HT-29 (cell line): ENCODE measurements around the gene ZMYND8. TPM values are rescaled to one million over a fixed set of nuclear protein-coding genes. Genes with fewer than 3 reads are reported as not detected.
A peak's percentile ranks its signal among the peaks of the same experiment; 100 is the strongest.
"Not testable (repeated sequence)": the region's sequence is repeated elsewhere in the genome, so short reads cannot be mapped to it uniquely, and the experiment has no call there.

Source experiments
- DNase-seq: peaks from one replicate; pipeline ENCODE4 v3.0.0-alpha.2; 2015; ENCODE audit warnings: low spot score
- total RNA-seq: library from RNA; depleted of rRNA; stranded (reverse); fragments of >200 nt; shearing (Covaris generic); gene quantifications from 2 replicates; pipeline ENCODE4 v1.2.3, GENCODE V29; 2014

ZMYND8 gene
- total RNA-seq, 1 experiment from 2014 or later, result 30.9 TPM

DNA sequence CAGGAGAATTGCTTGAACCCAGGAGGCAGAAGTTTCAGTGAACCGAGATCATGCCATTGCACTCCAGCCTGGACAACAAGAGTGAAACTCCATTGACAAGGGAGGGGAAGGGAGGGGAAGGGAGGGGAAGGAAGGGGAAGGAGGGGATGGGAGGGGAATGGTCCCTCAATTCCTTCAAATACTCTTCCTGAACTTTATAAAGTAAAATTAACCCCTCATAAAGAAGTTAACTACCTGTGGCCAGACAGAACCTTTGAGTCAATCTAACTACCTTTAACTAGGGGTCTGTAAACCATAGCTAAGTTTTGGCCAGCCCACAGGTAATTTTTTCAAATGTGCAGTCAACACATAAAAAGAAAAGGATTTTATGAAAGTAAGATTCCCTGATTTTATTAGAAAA, 131.0 kb downstream of the ZMYND8 start:
- DNase-seq, result no peak

- DNase-seq, result no peak
Observed at GRCh38 chr20:47224857-47225256, 131.6 kb downstream of the ZMYND8 start.

DNA sequence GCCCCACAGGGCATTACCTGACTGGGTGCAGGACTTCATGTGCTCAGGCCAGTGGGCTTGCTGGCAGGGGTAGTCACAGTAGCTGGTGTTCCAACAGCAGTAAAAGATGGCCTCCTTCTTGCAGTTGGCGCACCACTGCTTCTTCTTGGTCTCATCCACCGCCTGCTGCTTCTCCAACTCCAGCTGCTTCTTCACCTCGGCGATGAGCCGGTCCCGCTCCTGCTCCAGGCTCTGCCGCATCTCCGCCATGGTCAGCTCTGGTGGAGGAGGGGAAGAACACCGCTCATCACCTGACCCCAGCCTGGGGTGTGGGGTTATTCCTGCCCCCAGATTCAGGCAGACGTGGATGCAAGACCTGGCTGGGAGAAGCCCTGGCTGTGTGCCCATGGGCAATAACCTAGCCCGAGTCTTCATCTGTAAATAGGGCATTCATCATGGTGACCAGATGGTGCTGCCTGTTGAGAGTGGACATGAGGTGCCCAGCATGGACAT, 132.2 kb downstream of the ZMYND8 start:
- DNase-seq, result no peak

DNA sequence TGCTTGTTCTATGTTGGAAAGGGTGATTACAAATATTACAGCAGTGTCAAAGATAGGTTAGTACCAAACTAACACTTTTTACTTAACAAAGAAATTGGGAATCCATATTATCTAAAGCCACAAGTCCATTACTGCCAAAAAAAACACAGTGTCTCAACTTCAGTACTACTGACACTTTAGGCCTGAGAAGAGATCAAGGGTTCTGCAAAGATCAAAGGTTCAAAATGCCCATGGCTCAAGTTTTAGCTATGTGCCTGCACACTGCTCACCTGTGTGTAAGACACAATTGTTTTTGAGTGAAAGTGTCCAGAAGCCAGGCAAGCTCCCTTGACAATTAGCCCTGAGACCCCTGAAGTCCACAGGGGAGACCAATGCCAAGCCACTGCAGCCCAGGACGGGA, 132.6 kb downstream of the ZMYND8 start:
- no peak for DNase-seq

DNA sequence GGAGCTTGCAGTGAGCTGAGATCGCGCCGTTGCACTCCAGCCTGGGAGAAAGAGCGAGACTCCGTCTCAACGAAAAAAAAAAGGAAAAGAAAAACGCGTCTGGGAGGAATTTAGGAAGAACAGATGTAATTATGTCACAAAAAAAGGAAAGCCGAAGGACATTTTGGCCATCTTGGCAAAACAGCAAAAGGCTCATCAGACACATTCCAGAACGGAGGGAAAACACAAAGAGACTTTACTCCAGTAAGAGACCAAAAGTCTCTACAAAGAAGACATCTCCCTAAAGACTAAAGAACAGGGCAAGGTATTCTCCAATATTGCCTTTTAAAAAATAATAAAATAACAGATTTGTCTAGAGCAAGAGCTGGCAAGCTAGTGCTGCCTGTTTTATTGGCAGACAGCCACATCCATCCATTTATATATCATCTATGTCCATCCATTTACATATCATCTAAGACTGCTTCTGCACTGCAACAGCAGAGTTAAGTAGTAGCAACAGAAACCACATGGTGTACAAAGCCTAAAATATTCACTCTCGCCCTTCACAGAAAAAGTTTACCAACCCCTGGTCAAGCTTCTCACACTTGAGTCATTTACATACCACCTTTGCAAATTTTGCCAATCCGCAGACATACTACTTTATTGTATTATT, 133.9 kb downstream of the ZMYND8 start:
- DNase-seq, result no peak

GRCh38 chr20:47221036-47221625, 135.4 kb downstream of the ZMYND8 start:
- DNase-seq, result no peak

DNA sequence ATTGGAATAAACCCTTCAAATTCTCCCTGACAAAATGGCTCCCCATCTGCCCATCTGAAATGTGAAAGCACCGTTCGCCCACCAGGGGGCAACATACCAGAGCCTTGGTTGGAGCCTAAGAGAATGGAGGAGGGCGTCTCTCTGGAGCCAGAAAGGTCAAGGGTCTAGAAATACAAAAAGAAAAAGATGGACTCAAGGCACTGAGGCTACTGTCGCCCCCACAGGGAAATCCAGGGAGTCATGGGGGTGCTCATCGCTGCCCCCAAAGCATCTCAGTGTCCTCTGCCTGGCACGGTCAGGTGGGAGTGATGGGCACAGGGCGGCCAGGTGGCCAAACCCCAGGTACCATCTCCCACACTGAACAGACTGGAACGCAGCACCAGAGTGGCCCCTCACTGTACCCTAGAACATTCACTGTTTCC, 136.3 kb downstream of the ZMYND8 start:
- DNase-seq, result peak; percentile 54

DNA sequence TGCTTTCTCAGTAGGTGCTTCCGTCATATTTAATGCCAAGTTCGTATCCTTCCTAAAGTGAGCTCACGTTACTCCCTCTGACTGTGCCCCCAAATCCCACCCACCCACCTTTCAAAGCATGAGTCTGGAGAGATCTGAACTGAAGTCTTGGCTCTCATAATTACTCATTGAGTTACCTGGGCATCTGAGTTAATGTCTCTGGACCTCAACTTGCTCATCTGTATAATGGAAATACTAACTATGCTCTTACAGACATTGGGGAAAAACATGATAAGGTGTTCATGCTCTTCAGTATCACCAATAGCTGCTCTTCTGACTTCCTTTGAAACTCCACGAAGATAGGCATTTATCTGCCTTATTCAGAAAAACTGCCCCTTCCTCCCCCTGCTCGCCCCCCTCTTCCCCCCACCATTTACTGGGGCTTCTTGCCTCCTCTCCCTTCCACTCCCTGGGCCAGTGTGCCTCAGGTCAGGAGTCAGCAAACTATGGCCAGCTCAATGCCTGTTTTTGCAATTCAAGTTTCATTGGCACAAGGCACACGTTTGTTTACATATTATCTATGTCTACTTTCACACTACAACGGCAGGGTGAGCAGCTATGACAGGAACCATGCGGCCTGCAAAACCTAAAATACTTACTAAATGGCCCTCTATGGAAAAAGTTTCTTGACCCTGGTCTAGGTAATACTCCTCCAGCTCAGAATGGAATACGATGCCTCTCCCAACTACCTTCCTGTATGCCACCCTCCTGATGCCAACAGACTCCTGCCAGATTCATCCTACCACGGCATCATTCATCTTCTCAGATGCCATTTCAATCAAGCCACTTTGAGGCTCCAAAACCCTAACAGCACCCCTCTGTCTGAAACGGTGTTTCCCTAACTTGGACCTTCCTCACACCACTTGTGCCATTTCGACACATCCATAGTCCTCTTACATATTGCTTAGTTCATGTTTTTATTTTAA, 138.7 kb downstream of the ZMYND8 start:
- DNase-seq, result no peak

DNA sequence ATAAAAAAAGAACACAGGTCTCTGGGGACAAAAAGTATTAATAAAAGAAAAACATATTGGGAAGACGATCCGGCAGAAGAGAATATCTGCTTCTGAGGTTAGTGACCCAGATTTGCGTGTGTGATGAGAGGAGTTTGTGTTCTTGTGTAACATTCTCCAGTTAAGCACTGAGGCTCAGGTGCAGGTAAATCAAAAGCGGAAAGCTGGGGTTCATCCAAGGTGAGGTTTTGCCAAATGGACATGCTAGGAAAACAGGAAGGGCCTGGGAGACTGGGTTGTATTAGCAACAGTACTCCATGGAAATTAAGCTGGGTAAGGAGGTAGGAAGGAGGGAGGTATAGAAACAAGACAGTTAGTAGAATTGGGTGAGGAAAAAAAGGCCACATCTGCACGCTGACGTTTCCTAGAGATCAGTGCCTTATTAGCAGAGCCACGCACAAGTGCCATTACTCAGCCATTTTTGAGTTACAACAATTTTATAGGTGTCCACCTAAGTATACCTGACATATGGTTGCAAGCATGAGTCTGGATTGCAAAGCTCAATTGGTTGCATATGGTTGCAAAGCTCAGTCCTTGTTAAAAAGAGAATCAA, 139.6 kb downstream of the ZMYND8 start:
- DNase-seq, result no peak

DNA sequence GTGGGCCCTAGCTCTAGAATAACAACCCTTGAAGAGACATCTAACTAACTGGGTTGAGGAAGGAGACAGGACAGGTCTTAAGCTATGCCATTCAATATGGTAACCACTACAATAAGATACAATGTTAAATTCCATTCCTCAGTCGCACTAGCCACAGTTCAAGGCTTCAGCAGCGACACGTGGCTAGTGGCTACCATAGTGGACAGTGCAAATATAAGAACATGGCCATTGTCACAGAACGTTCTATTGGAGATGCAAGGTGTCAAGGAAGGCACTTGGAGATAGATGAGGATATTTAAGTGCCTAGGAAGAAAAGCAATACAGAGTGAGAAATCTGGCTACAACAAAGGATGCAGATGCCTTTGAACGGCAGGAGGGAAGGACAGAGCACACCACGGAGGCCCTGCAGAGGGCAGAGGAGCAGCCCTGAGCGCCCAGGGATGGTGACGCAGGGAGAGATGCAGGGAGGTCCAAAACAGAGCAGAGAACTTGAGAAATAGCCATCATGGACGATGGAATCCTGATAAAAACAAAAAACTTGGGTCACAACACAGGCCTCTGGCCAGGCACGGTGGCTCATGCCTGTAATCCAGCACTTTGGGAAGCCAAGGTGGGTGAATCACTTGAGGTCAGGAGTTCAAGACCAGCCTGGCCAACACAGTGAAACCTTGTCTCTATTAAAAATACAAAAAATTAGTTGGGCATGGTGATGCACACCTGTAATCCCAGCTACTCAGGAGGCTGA, 140.7 kb downstream of the ZMYND8 start:
- DNase-seq, result no peak

GRCh38 chr20:47213966-47214365, 142.5 kb downstream of the ZMYND8 start:
- no peak for DNase-seq

- no peak for DNase-seq
Observed at GRCh38 chr20:47212606-47213207, 143.8 kb downstream of the ZMYND8 start.

DNA sequence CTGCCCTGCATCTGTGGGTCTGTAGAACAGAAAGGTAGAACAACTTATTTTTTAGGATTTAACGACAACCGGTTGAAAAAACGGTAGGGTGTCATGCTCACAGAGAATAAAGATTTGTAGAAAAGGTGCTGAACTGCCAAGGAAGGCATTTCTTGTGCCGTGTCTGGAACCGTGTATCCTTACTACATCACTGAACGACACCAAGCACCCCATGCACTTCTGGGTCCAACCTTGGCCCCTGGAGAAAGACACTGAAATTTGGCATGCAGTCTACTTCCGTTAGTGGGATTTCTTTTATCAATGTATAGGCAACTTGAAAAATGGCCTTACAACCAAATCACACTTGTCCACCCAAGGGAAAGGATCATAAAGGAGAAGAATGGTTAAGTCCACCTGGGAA, 145.5 kb downstream of the ZMYND8 start:
- DNase-seq, result no peak

DNA sequence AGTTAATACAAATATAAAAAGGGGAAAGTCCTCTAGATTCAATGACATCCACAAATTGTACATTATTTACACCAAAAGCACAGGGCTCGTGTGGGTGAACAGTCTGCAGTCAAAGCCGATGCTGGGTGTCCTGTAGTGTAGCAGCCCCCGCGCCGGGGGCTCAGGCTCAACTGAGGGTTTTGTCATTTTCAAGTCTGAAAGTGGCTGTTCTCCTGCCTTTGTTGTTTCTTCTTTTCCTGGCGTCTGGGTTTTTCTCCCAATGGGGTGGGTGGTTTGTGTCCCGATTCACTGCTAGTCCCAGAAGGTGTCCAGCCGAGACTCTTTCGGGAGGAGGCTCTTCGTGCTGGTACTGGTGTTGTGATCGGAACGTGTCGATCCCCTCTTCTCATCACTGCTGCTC, 146.0 kb downstream of the ZMYND8 start:
- DNase-seq, result no peak

DNA sequence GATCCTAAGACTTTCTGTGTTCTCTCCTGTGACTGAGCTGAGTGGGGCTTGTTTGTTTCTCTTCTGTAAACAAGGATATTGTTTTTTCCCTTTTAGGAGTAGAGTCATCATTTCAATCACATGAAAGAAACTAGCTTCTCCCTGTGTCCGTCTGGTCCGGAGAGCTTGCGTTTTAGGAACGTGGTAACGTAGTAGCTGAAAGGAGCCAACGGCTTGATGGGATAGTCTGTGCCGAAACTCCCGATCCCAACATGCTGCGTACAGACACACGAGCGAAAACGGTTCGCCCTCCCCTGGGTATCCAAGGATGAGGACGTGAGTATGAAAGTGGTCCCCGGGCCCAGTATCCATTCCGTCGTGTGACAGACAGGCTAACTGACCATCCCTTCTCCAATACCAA, 146.5 kb downstream of the ZMYND8 start:
- no peak for DNase-seq

DNA sequence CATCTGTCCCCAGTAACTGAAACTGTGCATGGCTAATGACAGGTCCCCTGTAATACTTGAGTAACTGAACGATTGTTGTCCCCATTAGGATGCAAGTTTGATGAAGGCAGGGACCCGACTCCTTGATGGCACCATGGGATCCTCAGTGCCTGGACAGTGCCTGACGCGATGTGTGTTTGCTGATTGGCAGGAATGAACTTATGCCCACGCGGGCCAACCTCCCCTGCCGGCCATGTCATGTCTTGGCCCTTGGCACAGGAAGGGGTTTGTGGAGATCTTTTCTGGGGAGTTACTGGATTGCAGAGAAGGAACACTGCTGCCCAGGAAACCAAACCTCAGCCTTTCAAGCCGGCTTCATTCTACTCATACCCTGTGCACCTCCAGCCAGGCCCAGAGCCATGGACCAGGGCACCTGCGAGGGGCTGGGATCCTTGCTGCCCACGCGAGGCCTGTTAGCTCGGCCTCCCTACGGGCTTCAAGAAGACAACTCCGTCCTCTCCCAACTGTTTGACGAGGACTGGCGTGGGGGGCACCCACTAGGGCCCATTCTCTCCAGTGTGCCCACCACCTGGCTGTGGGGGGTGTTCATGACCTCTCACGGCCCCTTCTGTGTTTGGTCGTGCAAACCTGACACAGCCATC, 147.8 kb downstream of the ZMYND8 start:
- DNase-seq, result no peak

- no peak for DNase-seq
Observed at GRCh38 chr20:47206962-47207641, 149.4 kb downstream of the ZMYND8 start.

GRCh38 chr20:47206552-47206951, 149.9 kb downstream of the ZMYND8 start:
- not testable (repeated sequence) for DNase-seq

DNA sequence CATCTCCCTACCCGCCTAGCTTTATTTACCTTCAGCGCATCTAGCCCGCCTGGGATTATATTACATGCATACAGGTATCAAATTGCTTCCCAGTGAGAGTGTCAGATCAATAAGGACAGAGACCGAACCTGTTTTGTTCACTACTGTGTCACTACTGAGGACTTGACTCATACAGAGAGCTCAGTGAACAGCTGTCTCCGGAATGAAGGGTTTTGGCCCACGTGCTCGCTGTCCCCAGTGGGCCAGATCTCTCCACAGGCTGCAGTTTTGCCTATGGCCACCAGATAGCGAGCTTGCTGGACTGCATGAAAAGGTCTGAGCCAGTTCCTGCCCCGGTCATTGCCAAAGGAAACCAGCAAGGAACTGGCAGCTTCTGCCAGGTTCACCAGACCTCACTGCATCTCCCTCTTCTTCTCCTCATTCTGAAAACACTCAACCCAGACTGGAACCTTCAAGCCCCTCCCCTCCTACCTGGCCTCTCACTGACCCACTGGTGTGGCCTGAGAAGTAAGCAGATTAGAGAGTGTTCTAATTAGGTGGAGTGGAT, 150.8 kb downstream of the ZMYND8 start:
- peak; percentile 91 for DNase-seq

DNA sequence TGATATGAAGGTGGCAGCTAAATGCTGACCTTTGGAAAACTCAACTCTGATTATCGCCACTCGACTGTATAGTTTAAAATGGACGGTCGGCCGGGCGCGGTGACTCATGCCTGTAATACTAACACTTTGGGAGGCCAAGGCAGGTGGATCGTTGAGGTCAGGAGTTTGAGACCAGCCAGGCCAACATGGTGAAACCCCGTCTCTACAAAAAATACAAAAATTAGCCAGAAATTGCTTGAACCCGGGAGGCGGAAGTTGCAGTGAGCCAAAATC, 151.7 kb downstream of the ZMYND8 start:
- not testable (repeated sequence) for DNase-seq
